ENCODE results near the gene PPP1R15B. TPM values are rescaled to one million over a fixed set of nuclear protein-coding genes. Genes with fewer than 3 reads are reported as not detected.

The PPP1R15B gene
- total and polyA plus RNA-seq, 10 of the 15 experiments (the other 5 are each of a cell fraction or from before 2014, with no cell fraction given) = 13.9 to 38.1 (median 26.5) TPM

DNA sequence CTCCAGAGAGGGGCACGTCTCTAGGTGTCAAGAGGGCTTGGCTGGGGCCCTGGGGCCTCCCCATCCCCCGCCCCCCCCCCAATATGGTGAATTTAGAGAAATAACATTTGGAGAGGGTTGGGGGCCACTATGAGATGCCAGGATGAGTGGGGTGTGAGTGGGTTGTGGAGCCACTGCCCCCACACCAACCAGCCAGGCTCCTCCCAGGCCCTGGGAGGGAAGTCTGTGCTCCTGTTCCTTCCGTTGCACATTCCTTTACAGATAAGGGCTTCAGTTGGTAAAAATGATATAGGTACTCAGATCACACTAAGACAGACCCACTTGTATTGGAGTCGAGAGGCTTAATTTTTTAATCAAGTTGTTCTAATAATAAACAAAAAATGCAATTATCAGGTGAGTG lies 51.3 kb downstream of the PPP1R15B start (continued):
- TF ChIP-seq MTA2 (IDR thresholded peaks at IDR 0.05; ENCODE audit: low read depth) = no peak
- TF ChIP-seq TCF3 (IDR thresholded peaks at IDR 0.05; ENCODE audit: borderline replicate concordance, insufficient read depth, low read depth, low read length) = no peak
- TF ChIP-seq POLR2AphosphoS2 (IDR thresholded peaks at IDR 0.05; ENCODE audit: low read depth, low read length) = no peak
- no peak for TF ChIP-seq KLF5 (IDR thresholded peaks at IDR 0.05; ENCODE audit: partially characterized antibody)
- no peak for TF ChIP-seq ZNF592 (IDR thresholded peaks at IDR 0.05)
- no peak for TF ChIP-seq PBX3 (IDR thresholded peaks at IDR 0.05; ENCODE audit: insufficient replicate concordance, low read depth, low read length)
- no peak for TF ChIP-seq SREBF1 (IDR thresholded peaks at IDR 0.05; ENCODE audit: low read length)
- TF ChIP-seq NR2C2 (IDR thresholded peaks at IDR 0.05; ENCODE audit: borderline replicate concordance, control insufficient read depth, insufficient read length, low read depth) = no peak

Data from GM12878 (cell line).